SK-N-SH treated with all-trans-retinoic acid at 6 μM for 48 hours (cell line): ENCODE results near the gene CRYL1.

ENCODE experiments used
- ATAC-seq: fragments of 200-7000 bp; cut with Tn5 transposase; 3 replicates; pipeline ENCODE4 v1.9.1; 2020; ENCODE audit warnings: mild to moderate bottlenecking, moderate library complexity
- ARNTL ChIP-seq: fragments of 450-650 bp; formaldehyde crosslinking; IDR thresholded peaks from 2 replicates; pipeline ENCODE4 v1.5.0; 2020; ENCODE audit warnings: low read depth, mild to moderate bottlenecking, moderate library complexity, borderline replicate concordance
- BACH2 ChIP-seq: fragments of 250-450 bp; sonication (Bioruptor Pico); IDR thresholded peaks from 2 replicates; pipeline ENCODE4 v1.9.0; 2021; ENCODE audit warnings: mild to moderate bottlenecking, borderline replicate concordance
- CREB5 ChIP-seq: fragments of 250-450 bp; sonication (Bioruptor Pico); IDR thresholded peaks from 2 replicates; pipeline ENCODE4 v1.5.1; 2020; ENCODE audit warnings: low read depth, mild to moderate bottlenecking, moderate library complexity
- CSDC2 ChIP-seq: fragments of 250-450 bp; sonication (Bioruptor Pico); IDR thresholded peaks from 2 replicates; pipeline ENCODE4 v1.5.0; 2020; ENCODE audit warnings: mild to moderate bottlenecking, moderate library complexity
- CSRNP3 ChIP-seq: fragments of 250-450 bp; sonication (Bioruptor Pico); IDR thresholded peaks from 2 replicates; pipeline ENCODE4 v1.5.1; 2021; ENCODE audit warnings: mild to moderate bottlenecking, moderate library complexity
- ESRRG ChIP-seq: fragments of 250-450 bp; sonication (Bioruptor Pico); IDR thresholded peaks from 2 replicates; pipeline ENCODE4 v1.6.1; 2021; ENCODE audit warnings: mild to moderate bottlenecking
- GLIS3 ChIP-seq: fragments of 250-450 bp; sonication (Bioruptor Pico); IDR thresholded peaks from 2 replicates; pipeline ENCODE4 v1.5.0; 2020; ENCODE audit warnings: mild to moderate bottlenecking, moderate library complexity
- ISL1 ChIP-seq: fragments of 250-450 bp; sonication (Bioruptor Pico); IDR thresholded peaks from 2 replicates; pipeline ENCODE4 v2.1.2; 2022; ENCODE audit warnings: mild to moderate bottlenecking, moderate library complexity
- POU6F1 ChIP-seq: fragments of 250-450 bp; sonication (Bioruptor Pico); IDR thresholded peaks from 2 replicates; pipeline ENCODE4 v1.8.0; 2021; ENCODE audit warnings: low read depth, mild to moderate bottlenecking, moderate library complexity, borderline replicate concordance
- PPARA ChIP-seq: fragments of 250-450 bp; sonication (Bioruptor Pico); IDR thresholded peaks from 2 replicates; pipeline ENCODE4 v1.5.0; 2020; ENCODE audit warnings: mild to moderate bottlenecking, borderline replicate concordance
- RARB ChIP-seq: fragments of 250-450 bp; sonication (Bioruptor Pico); IDR thresholded peaks from 2 replicates; pipeline ENCODE4 v1.8.0; 2021; ENCODE audit warnings: mild to moderate bottlenecking, moderate library complexity
- SNAI2 ChIP-seq: fragments of 250-450 bp; sonication (Bioruptor Pico); IDR thresholded peaks from 2 replicates; pipeline ENCODE4 v1.5.0; 2020; ENCODE audit warnings: mild to moderate bottlenecking, moderate library complexity
- TCF4 ChIP-seq: fragments of 250-450 bp; sonication (Bioruptor Pico); IDR thresholded peaks from 2 replicates; pipeline ENCODE4 v1.8.0; 2021; ENCODE audit warnings: mild to moderate bottlenecking, moderate library complexity, borderline replicate concordance
- TSHZ2 ChIP-seq: fragments of 250-450 bp; sonication (Bioruptor Pico); IDR thresholded peaks from 2 replicates; pipeline ENCODE4 v1.5.0; 2020; ENCODE audit warnings: mild to moderate bottlenecking, moderate library complexity
- ZC3H10 ChIP-seq: fragments of 250-450 bp; sonication (Bioruptor Pico); IDR thresholded peaks from 2 replicates; pipeline ENCODE4 v1.5.1; 2021; ENCODE audit warnings: mild to moderate bottlenecking, moderate library complexity
- ZFP3 ChIP-seq: fragments of 250-450 bp; sonication (Bioruptor Pico); IDR thresholded peaks from 2 replicates; pipeline ENCODE4 v1.5.0; 2020; ENCODE audit warnings: mild to moderate bottlenecking, moderate library complexity
- ZFP30 ChIP-seq: fragments of 450-650 bp; formaldehyde crosslinking; IDR thresholded peaks from 2 replicates; pipeline ENCODE4 v1.5.0; 2022; ENCODE audit warnings: mild to moderate bottlenecking, moderate library complexity
- ZNF565 ChIP-seq: fragments of 450-650 bp; formaldehyde crosslinking; conservative IDR thresholded peaks from 2 replicates; pipeline ENCODE4 v1.5.0; 2020; ENCODE audit warnings: low read depth, mild to moderate bottlenecking, moderate library complexity
- ZNF8 ChIP-seq: fragments of 450-650 bp; formaldehyde crosslinking; IDR thresholded peaks from 2 replicates; pipeline ENCODE4 v1.5.0; 2020; ENCODE audit warnings: mild to moderate bottlenecking, moderate library complexity

CRYL1 gene

GRCh38 chr13:20566898-20567874 is 41.5 kb upstream of the CRYL1 start, which contains the start of gene IFT88:
IFT88 (plus strand) TSS chr13:20567157; CDS start chr13:20574386, 7,229 bp downstream.
- TF ChIP-seq ZNF565 (CRISPR knock-in tag) (no peak), BACH2 (CRISPR knock-in tag) (no peak), SNAI2 (CRISPR knock-in tag) (no peak), ZNF8 (CRISPR knock-in tag) (no peak), CREB5 (CRISPR knock-in tag) (no peak), ZFP3 (no peak), ESRRG (CRISPR knock-in tag) (no peak), ISL1 (no peak), CSRNP3 (no peak), RARB (CRISPR knock-in tag) (no peak), ZC3H10 (CRISPR knock-in tag) (no peak), PPARA (CRISPR knock-in tag) (no peak), TSHZ2 (no peak), TCF4 (CRISPR knock-in tag) (no peak), ARNTL (CRISPR knock-in tag) (no peak), POU6F1 (no peak), GLIS3 (CRISPR knock-in tag) (no peak)
- TF ChIP-seq, all 23 proteins: peak for 0
- ATAC-seq = peak; percentile 94

GRCh38 chr13:20566468-20566897 is 40.8 kb upstream of the CRYL1 start:
- TF ChIP-seq CREB5 (CRISPR knock-in tag) (no peak), TCF4 (CRISPR knock-in tag) (no peak), ZNF8 (CRISPR knock-in tag) (no peak), ZNF565 (CRISPR knock-in tag) (no peak), ISL1 (no peak), RARB (CRISPR knock-in tag) (no peak), SNAI2 (CRISPR knock-in tag) (no peak), ZFP30 (CRISPR knock-in tag) (no peak)
- peak; percentile 74 for ATAC-seq

- ATAC-seq = no peak
- TF ChIP-seq CSDC2 = no peak
- no peak for TF ChIP-seq ZFP30 (CRISPR knock-in tag)
- no peak for TF ChIP-seq TSHZ2
- TF ChIP-seq ZFP3 = no peak
Measured at GRCh38 chr13:20565115-20565736, 39.6 kb upstream of the CRYL1 start.
